ENCODE data around the gene SHF. TPM values are rescaled to one million over a fixed set of nuclear protein-coding genes. Genes with fewer than 3 reads are reported as not detected.

Gene SHF
- total and polyA plus RNA-seq, 2 donors (not counting 1 experiment from before 2014, with no cell fraction given) = 1.6 to 15.4 TPM

DNA sequence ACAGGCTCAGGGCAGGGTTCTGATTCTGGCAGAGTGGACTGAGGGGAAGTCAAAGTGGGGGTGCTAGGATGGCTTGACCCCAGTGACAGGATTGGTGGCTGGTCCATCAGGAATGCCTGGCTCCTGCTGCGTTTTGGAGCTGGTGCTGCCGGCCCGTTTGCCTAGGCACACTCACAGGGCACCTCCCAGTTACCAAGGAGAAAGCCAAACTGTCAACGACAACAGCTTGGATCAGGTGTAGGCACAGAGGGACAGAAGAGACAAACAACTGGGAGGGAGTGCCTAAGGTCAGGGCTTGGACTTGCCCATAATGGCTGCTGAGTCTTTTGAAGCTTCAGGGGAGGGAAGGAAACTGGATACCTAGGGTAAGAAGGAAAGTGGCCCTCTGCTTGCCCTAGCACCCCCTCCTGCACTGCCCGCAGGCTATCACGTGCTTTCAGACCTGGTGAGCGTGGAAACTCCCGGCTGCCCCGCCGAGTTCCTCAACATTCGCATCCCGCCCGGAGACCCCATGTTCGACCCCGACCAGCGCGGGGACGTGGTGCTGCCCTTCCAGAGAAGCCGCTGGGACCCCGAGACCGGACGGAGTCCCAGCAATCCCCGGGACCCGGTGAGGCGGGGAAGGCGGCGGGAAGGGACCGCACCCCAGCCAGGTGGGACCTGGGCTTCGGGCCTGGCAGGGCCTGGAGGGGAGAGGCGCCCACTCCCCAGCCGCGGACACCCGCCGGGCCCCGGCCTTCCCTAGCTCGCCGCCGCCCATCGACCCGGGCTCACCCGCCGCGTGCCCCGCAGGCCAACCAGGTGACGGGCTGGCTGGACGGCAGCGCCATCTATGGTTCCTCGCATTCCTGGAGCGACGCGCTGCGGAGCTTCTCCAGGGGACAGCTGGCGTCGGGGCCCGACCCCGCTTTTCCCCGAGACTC, 52.8 kb downstream of the SHF start:
- Histone ChIP-seq H2AFZ (ENCODE audit: insufficient read depth, low read depth, low read length, poor library complexity, severe bottlenecking) (peak overlapping the region; percentile 38), H3K27ac (ENCODE audit: low read length in 2 of 2) (no peak overlapping the region), H4K20me1 (ENCODE audit: control insufficient read depth, insufficient read depth, low read length, poor library complexity, severe bottlenecking) (no peaks in the 10 kb centered on the region), H3K4me3 (ENCODE audit: control extremely low read depth in 1 of 5, extremely low read depth in 1 of 5, insufficient read depth in 1 of 5, low read depth in 2 of 5, low read length in 4 of 5) (peak overlapping the region in 3 of 5 experiments; percentile 8 to 39 (median 32)), H3K4me1 (ENCODE audit: control insufficient read depth in 2 of 2, insufficient read depth in 2 of 2, low read length in 2 of 2) (peaks cover 16 to 21% of the 10 kb centered on the region in 2 donors), H3K9me3 (ENCODE audit: control extremely low read depth in 1 of 3, control insufficient read depth in 2 of 3, insufficient read depth in 1 of 3, low read length in 2 of 3) (peaks cover 0 to 6% (median 0%) of the 10 kb centered on the region in 3 donors), H3K27me3 (replicated peaks in 1 of 4; ENCODE audit: control extremely low read depth in 1 of 4, control insufficient read depth in 3 of 4, insufficient read depth in 4 of 4, low read length in 3 of 4) (peaks cover 0 to 61% (median 30%) of the 10 kb centered on the region in 4 experiments), H3K9ac (ENCODE audit: low read length) (peak overlapping the region; percentile 25), H3K36me3 (replicated peaks in 1 of 2; ENCODE audit: control extremely low read depth in 1 of 2, control insufficient read depth in 1 of 2, extremely low read depth in 1 of 2, insufficient read depth in 2 of 2, low read length in 1 of 2) (no peaks in the 10 kb centered on the region), H3K4me2 (replicated peaks; ENCODE audit: low read depth, low read length, poor library complexity, severe bottlenecking) (peak overlapping the region; percentile 68), H3K79me2 (ENCODE audit: control insufficient read depth, insufficient read depth, low read length) (no peaks in the 10 kb centered on the region)
- ATAC-seq (ENCODE audit: low read depth) (peak; percentile 61), DNase-seq (peak; percentile 53)
- Mint-ChIP-seq H3K27me3 (peaks cover 62% of the 10 kb centered on the region), H3K27ac (no peak overlapping the region), H3K9me3 (ENCODE audit: insufficient read depth) (no peaks in the 10 kb centered on the region), H3K4me3 (peak overlapping the region; percentile 77), H3K4me1 (peaks cover 16% of the 10 kb centered on the region)
- intact Hi-C loops (cut with micrococcal nuclease) = no loop called here
- POLR2A ChIA-PET = no interaction called here
- CTCF ChIA-PET = interaction anchor here (0.9 to 1.6 kb wide), 4 partner anchors 9 to 281 kb away, joined by 3 to 12 read pairs (median 6); no protein-coding TSS in a partner anchor
- no peak for TF ChIP-seq EZH2 (IDR thresholded peaks at IDR 0.05; ENCODE audit: borderline replicate concordance, insufficient read depth, low read depth, low read length, poor library complexity, severe bottlenecking)
- TF ChIP-seq, protein P1, sequence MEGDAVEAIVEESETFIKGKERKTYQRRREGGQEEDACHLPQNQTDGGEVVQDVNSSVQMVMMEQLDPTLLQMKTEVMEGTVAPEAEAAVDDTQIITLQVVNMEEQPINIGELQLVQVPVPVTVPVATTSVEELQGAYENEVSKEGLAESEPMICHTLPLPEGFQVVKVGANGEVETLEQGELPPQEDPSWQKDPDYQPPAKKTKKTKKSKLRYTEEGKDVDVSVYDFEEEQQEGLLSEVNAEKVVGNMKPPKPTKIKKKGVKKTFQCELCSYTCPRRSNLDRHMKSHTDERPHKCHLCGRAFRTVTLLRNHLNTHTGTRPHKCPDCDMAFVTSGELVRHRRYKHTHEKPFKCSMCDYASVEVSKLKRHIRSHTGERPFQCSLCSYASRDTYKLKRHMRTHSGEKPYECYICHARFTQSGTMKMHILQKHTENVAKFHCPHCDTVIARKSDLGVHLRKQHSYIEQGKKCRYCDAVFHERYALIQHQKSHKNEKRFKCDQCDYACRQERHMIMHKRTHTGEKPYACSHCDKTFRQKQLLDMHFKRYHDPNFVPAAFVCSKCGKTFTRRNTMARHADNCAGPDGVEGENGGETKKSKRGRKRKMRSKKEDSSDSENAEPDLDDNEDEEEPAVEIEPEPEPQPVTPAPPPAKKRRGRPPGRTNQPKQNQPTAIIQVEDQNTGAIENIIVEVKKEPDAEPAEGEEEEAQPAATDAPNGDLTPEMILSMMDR (IDR thresholded peaks at IDR 0.05) = no peak
- WGBS (ENCODE audit: insufficient coverage) = 12% methylated on average over 52 of the region's 57 CpGs

DNA sequence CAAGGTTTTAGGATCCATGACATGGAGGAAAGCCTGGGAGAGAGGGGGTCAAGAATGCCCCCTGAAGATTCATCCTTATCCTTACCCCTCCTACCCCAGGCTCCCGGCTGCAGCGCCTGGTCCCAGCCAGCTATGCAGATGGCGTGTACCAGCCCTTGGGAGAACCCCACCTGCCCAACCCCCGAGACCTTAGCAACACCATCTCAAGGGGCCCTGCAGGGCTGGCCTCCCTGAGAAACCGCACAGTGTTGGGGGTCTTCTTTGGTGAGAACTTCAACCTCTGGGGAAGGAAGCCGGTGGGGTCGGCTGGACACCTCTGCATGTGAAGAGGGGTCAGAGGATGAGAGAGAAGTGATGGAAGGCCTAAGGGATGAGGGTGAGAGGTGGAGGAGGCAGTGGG, 53.7 kb downstream of the SHF start:
- no peak overlapping the region for H2AFZ ChIP-seq (ENCODE audit: insufficient read depth, low read depth, low read length, poor library complexity, severe bottlenecking)
- DNase-seq (no peak), ATAC-seq (ENCODE audit: low read depth) (no peak)
- TF ChIP-seq, protein P1 (IDR thresholded peaks at IDR 0.05) = no peak
- no peak for TF ChIP-seq EZH2 (IDR thresholded peaks at IDR 0.05; ENCODE audit: borderline replicate concordance, insufficient read depth, low read depth, low read length, poor library complexity, severe bottlenecking)
- peaks cover 16% of the 10 kb centered on the region for H3K4me1 Mint-ChIP-seq
- CTCF ChIA-PET = interaction anchor here (0.9 to 1.6 kb wide), 3 partner anchors 8 to 13 kb away, joined by 3 to 12 read pairs (median 4); no protein-coding TSS in a partner anchor
- intact Hi-C loops (cut with micrococcal nuclease) = no loop called here
- peak overlapping the region; percentile 77 for H3K4me3 Mint-ChIP-seq
- H3K4me3 ChIP-seq (ENCODE audit: control extremely low read depth in 1 of 5, extremely low read depth in 1 of 5, insufficient read depth in 1 of 5, low read depth in 2 of 5, low read length in 4 of 5) = no peak overlapping the region
- peaks cover 0 to 70% (median 34%) of the 10 kb centered on the region in 4 experiments for H3K27me3 ChIP-seq (replicated peaks in 1 of 4; ENCODE audit: control extremely low read depth in 1 of 4, control insufficient read depth in 3 of 4, insufficient read depth in 4 of 4, low read length in 3 of 4)
- no peaks in the 10 kb centered on the region for H3K79me2 ChIP-seq (ENCODE audit: control insufficient read depth, insufficient read depth, low read length)
- peaks cover 0 to 11% (median 0%) of the 10 kb centered on the region in 3 donors for H3K9me3 ChIP-seq (ENCODE audit: control extremely low read depth in 1 of 3, control insufficient read depth in 2 of 3, insufficient read depth in 1 of 3, low read length in 2 of 3)
- H3K27me3 Mint-ChIP-seq = peaks cover 63% of the 10 kb centered on the region
- POLR2A ChIA-PET = no interaction called here
- H3K36me3 ChIP-seq (replicated peaks in 1 of 2; ENCODE audit: control extremely low read depth in 1 of 2, control insufficient read depth in 1 of 2, extremely low read depth in 1 of 2, insufficient read depth in 2 of 2, low read length in 1 of 2) = no peaks in the 10 kb centered on the region
- 100% methylated on average over 3 of the region's 7 CpGs for WGBS (ENCODE audit: insufficient coverage)
- no peak overlapping the region for H3K27ac ChIP-seq (ENCODE audit: low read length in 2 of 2)
- no peak overlapping the region for H3K4me2 ChIP-seq (replicated peaks; ENCODE audit: low read depth, low read length, poor library complexity, severe bottlenecking)
- H3K4me1 ChIP-seq (ENCODE audit: control insufficient read depth in 2 of 2, insufficient read depth in 2 of 2, low read length in 2 of 2) = peaks cover 24 to 30% of the 10 kb centered on the region in 2 donors
- no peaks in the 10 kb centered on the region for H4K20me1 ChIP-seq (ENCODE audit: control insufficient read depth, insufficient read depth, low read length, poor library complexity, severe bottlenecking)
- no peaks in the 10 kb centered on the region for H3K9me3 Mint-ChIP-seq (ENCODE audit: insufficient read depth)
- no peak overlapping the region for H3K27ac Mint-ChIP-seq
- no peak overlapping the region for H3K9ac ChIP-seq (ENCODE audit: low read length)

Data from B cell (primary cell).